GM20000 (cell line): Measurements from ENCODE around the gene TMEM202.

Experiments used
- DNase-seq: peaks from one replicate; pipeline ENCODE4 v3.0.0; 2012; ENCODE audit warnings: low spot score
- TF ChIP-seq, protein P1 (sequence below): IDR thresholded peaks from 2 replicates; pipeline ENCODE4 v1.5.1; 2012; ENCODE audit warnings: mild to moderate bottlenecking, control low read depth; ENCODE audit errors: extremely low read depth, missing control alignments

TMEM202 gene

GRCh38 chr15:72456684-72457083 lies 58.6 kb downstream of the TMEM202 start:
- DNase-seq: no peak
- TF ChIP-seq, protein P1, sequence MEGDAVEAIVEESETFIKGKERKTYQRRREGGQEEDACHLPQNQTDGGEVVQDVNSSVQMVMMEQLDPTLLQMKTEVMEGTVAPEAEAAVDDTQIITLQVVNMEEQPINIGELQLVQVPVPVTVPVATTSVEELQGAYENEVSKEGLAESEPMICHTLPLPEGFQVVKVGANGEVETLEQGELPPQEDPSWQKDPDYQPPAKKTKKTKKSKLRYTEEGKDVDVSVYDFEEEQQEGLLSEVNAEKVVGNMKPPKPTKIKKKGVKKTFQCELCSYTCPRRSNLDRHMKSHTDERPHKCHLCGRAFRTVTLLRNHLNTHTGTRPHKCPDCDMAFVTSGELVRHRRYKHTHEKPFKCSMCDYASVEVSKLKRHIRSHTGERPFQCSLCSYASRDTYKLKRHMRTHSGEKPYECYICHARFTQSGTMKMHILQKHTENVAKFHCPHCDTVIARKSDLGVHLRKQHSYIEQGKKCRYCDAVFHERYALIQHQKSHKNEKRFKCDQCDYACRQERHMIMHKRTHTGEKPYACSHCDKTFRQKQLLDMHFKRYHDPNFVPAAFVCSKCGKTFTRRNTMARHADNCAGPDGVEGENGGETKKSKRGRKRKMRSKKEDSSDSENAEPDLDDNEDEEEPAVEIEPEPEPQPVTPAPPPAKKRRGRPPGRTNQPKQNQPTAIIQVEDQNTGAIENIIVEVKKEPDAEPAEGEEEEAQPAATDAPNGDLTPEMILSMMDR: no peak
